ENCODE measurements around the gene MAST4. TPM values are rescaled to one million over a fixed set of nuclear protein-coding genes. Genes with fewer than 3 reads are reported as not detected.

The MAST4 gene
- total and polyA plus RNA-seq, 2 of the 8 experiments (the other 6 are each of a cell fraction or from before 2014, with no cell fraction given), result 1.5 to 2.6 TPM

GRCh38 chr5:66882606-66883227 is 286.5 kb downstream of the MAST4 start:
- H3K9ac ChIP-seq (replicated peaks in 1 of 4; ENCODE audit: extremely low read depth in 1 of 4, low read depth in 3 of 4, low read length in 3 of 4), result no peak overlapping the region
- no peak overlapping the region for H2AFZ ChIP-seq (ENCODE audit: low read length)
- POLR2A ChIA-PET (ENCODE audit: partially characterized antibody), result no interaction called here
- H3K36me3 ChIP-seq (ENCODE audit: control insufficient read depth in 2 of 4, insufficient read depth in 4 of 4, low read length in 3 of 4), result no peaks in the 10 kb centered on the region
- H4K20me1 ChIP-seq (replicated peaks in 1 of 2; ENCODE audit: control insufficient read depth in 1 of 2, insufficient read depth in 2 of 2, low read length in 2 of 2), result no peaks in the 10 kb centered on the region
- no peak overlapping the region for H3K27ac ChIP-seq (ENCODE audit: low read depth, low read length)
- H2BK15ac ChIP-seq (ENCODE audit: low read length), result no peak overlapping the region
- TF ChIP-seq SP1 (IDR thresholded peaks at IDR 0.05; ENCODE audit: low read depth, low read length) (no peak), BRCA1 (IDR thresholded peaks at IDR 0.05; ENCODE audit: low read depth, low read length) (no peak), ASH2L (IDR thresholded peaks at IDR 0.05; ENCODE audit: low read length) (no peak), POLR2A (IDR thresholded peaks at IDR 0.05; ENCODE audit: control extremely low read depth in 1 of 2, low read depth in 2 of 2, low read length in 2 of 2) (no peak), CREB1 (IDR thresholded peaks at IDR 0.05) (no peak), CEBPB (IDR thresholded peaks at IDR 0.05; ENCODE audit: low read depth, low read length) (no peak), NRF1 (IDR thresholded peaks at IDR 0.05; ENCODE audit: low read depth, low read length) (no peak)
- FAIRE-seq (no peak), DNase-seq (ENCODE audit: low read depth in 1 of 2, low spot score in 2 of 2) (no peak)
- H4K91ac ChIP-seq (replicated peaks; ENCODE audit: insufficient read length, low read length), result no peak overlapping the region
- H2BK12ac ChIP-seq (ENCODE audit: low read depth, low read length), result no peak overlapping the region
- H3K14ac ChIP-seq (ENCODE audit: insufficient read length), result no peak overlapping the region
- 81% methylated on average over 3 of the region's 3 CpGs; no CpG with 5 or more reads in 1 of the 2 experiments for WGBS, 2 experiments (ENCODE audit: extremely low coverage in 1 of 2, insufficient coverage in 1 of 2, insufficient read length in 1 of 2, insufficient replicate concordance in 2 of 2, low coverage in 1 of 2, low lambda C conversion rate in 2 of 2, missing lambda C conversion rate in 1 of 2)
- no peak overlapping the region for H2BK5ac ChIP-seq (ENCODE audit: low read depth, low read length)
- H3K4me3 ChIP-seq (ENCODE audit: extremely low read depth in 1 of 4, insufficient read depth in 2 of 4, low read depth in 3 of 4, low read length in 4 of 4), result no peak overlapping the region
- H3K79me1 ChIP-seq (ENCODE audit: low read depth, low read length), result no peaks in the 10 kb centered on the region
- H3K27me3 ChIP-seq (replicated peaks in 1 of 4; ENCODE audit: control insufficient read depth in 3 of 4, extremely low read depth in 1 of 4, insufficient read depth in 3 of 4, low read length in 3 of 4), result no peaks in the 10 kb centered on the region
- H3K4me2 ChIP-seq (ENCODE audit: insufficient read depth in 1 of 2, low read depth in 2 of 2, low read length in 2 of 2), result no peak overlapping the region
- H3K18ac ChIP-seq (ENCODE audit: extremely low read depth, low read length), result no peak overlapping the region
- H3K56ac ChIP-seq (replicated peaks; ENCODE audit: insufficient read length, low read depth, low read length), result no peak overlapping the region
- no peak overlapping the region for H2BK20ac ChIP-seq (ENCODE audit: low read length)
- H4K8ac ChIP-seq (ENCODE audit: extremely low read depth, insufficient read depth, low read length), result no peak overlapping the region
- CTCF ChIA-PET (ENCODE audit: partially characterized antibody), result no interaction called here
- H2AK5ac ChIP-seq (ENCODE audit: low read depth, low read length), result no peak overlapping the region
- no peak overlapping the region for H3K23ac ChIP-seq (ENCODE audit: insufficient read length)
- no peaks in the 10 kb centered on the region for H3K9me3 ChIP-seq (ENCODE audit: insufficient read depth in 2 of 2, low read depth in 1 of 2, low read length in 1 of 2)
- no peak overlapping the region for H2BK120ac ChIP-seq (replicated peaks; ENCODE audit: low read depth, low read length)
- no peak overlapping the region for H4K5ac ChIP-seq (ENCODE audit: insufficient read length, low read depth, low read length)
- H3K79me2 ChIP-seq (ENCODE audit: control insufficient read depth in 1 of 2, insufficient read depth in 2 of 2, low read length in 2 of 2), result no peaks in the 10 kb centered on the region
- H3K23me2 ChIP-seq (ENCODE audit: low read depth, low read length), result no peaks in the 10 kb centered on the region
- no peak overlapping the region for H3K4ac ChIP-seq (replicated peaks; ENCODE audit: insufficient read length, low read depth, low read length)
- H3K4me1 ChIP-seq (replicated peaks in 1 of 4; ENCODE audit: control insufficient read depth in 3 of 4, insufficient read depth in 4 of 4, low read length in 3 of 4), result no peaks in the 10 kb centered on the region

Measured in H1 (cell line).